HG03045 (cell line): ENCODE data around the gene NUP54.
A peak's percentile ranks its signal among the peaks of the same experiment; 100 is the strongest.

Source experiments
- ATAC-seq: cut with Tn5 transposase; IDR thresholded peaks from one replicate; pipeline ENCODE4 v1.9.1; 2021; ENCODE audit warnings: mild to moderate bottlenecking, moderate library complexity; ENCODE audit not compliant: unreplicated experiment

NUP54 gene

DNA sequence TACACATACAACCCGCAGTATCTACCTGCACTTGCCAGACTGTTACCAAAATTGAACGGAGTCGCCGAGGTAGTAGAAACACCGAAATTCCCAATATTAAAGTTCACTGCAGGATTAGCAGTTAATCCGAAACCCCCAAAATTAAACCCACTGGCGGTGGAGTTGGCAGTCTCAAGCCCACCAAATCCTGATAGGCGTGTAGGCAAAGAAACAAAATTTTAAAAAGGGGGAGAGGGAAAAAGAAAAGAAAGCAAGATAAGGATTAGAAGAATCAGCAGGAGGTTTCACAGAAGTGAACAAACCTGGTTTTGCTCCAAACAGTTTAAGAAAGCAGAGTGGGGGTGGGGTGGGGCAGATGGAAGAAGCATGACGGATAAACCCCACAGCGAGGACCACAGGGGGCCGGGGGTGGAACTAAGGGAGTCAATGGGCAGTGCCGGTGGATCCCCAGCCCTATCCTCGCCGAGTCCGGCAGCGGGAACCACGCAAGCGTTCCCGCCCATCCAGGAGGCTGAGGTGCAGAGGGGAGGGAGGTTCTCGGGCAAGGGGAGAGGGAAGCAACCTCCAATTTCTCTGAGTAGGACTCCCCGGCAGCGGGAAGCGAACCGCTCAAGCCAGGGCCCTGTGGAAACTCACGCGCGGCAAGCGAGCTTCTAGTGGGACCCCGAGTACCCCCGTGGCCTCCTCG is 599 bp downstream of the NUP54 start:
- ATAC-seq = peak; percentile 43

DNA sequence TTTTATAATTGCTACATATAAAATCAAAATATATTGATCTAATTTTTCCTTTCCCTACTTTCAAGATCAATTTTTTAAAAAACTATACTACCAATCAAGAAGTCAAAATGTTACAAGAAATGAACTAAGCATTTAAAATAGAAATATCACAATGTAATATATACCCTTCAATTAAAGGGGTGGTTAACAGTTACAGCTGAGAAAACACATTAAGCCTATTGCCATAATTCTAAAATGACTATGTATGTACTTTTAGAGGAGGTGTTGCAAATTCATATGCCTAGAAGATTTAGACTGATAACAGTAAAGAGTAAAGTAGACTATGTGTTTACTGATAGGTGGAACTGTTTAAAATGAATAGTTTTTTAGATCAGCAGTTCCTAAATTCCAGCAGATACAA is 3.7 kb downstream of the NUP54 start:
- ATAC-seq = no peak

GRCh38 chr4:76141241-76141640 is 7.0 kb downstream of the NUP54 start:
- no peak for ATAC-seq

DNA sequence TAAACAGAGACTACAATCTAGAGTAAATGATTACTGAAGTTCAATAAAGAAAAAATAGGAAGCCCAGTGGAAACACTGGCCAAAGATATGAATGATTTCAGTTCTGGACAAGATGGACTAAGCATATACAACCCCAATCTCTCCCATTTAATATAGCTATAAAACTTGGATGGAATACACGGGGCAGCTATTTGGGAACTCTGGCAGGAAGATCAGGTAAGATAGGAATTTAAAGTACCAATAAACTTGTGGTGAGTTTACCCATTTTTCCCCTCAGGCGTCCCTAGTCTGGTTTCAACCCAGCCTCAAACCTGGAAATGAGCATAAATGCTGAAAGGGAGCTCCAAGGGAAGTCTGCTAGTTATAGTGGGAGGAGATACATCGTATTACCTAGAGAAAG is 20.4 kb downstream of the NUP54 start:
- no peak for ATAC-seq

DNA sequence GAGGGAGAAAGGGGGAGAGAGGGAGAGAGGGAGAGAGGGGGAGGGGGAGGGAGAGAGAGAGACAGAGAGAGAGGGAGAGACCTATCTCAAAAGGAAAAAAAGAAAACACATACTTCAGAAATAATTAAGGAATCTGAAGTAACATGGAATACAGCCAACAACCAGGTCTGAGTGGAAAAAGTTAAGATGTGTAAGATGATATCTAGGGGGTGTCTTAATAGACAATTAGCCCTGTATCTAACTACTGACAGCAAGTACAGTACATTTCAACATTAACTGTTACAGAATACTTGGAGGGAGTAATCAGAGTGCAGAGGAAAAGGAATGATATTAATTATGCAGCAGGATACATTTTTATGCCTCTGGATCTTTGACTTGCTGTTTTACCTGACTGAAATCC is 22.4 kb downstream of the NUP54 start:
- ATAC-seq = no peak

DNA sequence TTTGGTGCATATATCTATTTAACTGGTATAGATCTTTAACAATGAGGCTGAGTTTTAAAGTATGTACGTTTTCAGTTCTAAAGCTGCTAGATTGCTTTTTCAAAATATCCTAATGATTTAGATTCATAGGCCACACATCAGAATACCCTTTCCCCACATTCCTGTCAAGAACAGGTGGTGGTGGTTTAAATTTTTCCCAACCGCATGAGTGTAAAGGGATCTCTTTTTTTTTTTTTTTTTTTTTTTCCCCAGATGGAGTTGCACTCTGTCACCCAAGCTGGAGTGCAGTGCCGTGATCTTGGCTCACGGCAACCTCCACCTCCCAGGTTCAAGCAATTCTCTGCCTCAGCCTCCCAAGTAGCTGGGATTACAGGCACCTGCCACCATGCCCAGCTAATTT is 28.0 kb downstream of the NUP54 start:
- ATAC-seq = no peak

- ATAC-seq = no peak
These were observed 30.7 kb downstream of the NUP54 start for GRCh38 chr4:76117536-76117935.

GRCh38 chr4:76116821-76117220 is 31.4 kb downstream of the NUP54 start:
- no peak for ATAC-seq

DNA sequence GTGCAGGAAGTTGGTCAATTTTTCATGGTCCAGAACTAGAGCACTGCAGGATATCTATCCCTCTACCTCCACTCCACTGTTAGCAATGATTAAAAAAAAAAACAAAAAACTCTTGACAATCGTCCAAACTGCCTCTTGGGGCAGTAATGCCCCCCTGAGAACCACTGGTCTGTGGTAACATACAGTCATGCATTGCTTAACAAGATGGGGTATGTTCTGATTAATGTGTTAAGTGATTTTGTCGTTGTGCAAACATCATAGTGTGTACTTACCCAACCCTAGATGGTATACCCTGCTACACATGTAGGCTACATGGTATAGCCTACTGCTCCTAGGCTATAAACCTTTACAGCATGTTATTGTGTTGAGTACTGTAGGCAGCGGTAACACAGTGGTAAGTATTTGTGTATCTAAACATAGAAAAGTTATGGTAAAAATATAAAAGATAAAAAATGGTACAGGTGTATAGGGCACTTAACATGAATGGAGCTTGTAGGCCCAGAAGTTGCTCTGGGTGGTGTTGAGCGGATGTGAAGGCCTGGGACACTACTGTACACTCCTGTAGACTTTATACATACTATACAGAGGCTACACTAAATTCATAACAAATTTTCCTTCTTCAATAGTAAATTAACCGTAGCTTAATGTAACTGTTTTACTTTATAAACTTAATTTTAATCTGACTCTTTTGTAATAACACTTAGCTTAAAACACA is 39.6 kb downstream of the NUP54 start:
- ATAC-seq = no peak

DNA sequence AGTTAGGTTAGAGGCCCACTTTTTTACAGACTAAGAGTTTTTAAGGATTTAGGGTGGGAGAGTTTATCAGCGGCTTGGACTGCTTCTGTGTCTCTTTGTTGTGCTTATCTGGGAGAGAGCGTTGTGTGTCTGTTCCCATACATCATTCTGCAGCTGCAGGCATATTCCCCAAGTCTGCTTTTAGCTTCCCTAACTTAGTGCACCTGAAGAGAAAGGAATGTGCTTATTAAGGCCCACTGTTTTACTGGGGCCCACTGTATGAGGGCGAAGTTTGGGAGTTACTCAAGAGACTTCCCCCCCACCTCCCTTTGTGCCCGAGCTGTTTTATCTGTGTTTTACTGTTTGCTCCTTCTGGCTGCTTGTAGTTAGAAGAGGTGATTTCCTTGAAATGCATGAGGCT is 41.8 kb downstream of the NUP54 start:
- ATAC-seq = no peak

- ATAC-seq = no peak
These were observed 42.5 kb downstream of the NUP54 start for GRCh38 chr4:76105652-76106051.

DNA sequence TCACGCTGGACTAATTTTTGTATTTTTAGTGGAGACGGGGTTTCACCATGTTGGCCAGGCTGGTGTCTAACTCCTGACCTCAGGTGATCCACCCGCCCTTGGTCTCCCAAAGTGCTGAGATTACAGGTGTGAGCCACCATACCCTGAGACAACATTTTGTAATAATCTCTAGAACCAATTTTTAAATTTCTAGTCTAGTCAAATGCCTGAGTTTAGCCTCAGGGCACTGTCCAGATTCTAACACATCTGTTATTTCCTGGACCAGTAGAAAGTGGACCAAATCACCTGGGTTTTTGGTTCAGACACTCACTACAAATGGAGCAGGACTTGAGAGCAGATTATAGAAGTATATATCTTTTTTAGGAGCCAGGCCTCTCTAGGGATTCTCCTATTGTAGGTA is 52.1 kb downstream of the NUP54 start:
- no peak for ATAC-seq

DNA sequence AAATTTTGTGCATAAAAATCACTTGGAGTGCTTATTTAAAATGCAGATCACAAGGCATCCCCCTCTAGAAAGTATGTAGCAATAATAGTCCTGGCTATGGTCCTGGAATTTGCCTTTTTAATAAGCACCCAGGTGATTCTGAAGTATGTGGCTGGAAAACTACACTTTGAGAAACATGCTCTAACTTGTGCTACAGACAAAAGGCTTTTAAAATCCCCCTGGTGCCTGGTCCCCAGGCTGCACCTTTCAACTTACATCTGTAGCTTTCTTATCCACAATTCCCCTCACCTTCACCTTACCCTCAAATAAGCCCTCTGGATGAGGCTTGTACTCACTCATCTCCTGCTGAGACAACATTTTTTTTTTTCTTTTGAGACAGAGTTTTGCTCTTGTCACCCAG is 52.6 kb downstream of the NUP54 start:
- ATAC-seq = no peak

GRCh38 chr4:76091052-76091451 is 57.1 kb downstream of the NUP54 start:
- ATAC-seq = no peak

GRCh38 chr4:76090241-76090691 is 57.9 kb downstream of the NUP54 start:
- no peak for ATAC-seq

DNA sequence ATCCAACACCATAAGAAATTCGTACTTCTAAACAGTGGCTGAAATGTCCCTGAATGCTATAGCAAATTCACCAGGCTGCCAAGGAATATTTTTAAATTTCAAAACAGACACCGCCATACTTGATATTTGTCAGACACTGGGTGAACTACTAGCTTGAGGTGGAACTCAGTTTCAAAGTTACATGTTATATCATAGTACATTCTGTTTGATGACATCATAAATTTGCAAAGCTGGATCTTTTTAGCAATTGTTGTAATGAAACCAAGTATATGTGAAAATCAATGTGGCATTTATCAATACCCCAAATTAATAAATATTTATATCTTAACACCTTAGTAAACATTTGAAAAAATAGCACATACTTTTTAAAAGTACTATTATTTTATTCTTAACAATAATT is 59.5 kb downstream of the NUP54 start:
- ATAC-seq = no peak

DNA sequence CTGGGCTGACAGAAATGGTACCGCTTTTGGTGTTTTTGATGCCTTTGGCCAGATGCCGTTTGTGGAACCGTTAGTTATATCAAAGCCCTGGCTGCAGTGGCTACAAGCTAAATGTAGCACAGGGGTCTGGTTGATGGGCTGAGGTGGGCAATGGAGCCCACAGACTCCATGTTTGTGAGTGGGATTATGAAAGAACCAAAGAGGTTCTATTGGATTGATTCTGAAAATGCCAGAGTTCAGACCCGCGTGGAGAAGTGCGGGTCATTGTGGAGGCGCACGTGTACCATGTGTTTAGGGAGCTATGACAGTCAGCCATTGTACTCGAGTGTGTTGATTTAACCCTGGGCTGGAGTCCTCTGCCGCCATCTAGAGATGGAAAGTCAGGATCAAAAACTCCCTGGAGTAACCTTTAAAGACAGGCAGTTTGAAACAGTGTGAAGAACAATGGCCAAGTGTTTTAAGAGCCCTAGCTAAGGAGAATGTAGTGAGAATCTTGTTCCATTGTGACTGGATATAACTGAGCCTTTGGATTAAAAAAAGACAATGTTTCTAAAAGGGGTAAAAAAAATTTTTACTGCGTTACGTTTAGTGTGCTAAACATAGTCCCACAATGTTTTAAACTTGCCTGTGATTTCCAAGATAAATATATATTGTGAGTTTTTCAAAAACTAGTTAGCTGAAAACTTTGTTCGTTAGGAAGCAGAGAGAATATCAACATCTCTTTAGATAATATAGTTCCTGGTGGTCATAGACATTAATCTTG is 61.0 kb downstream of the NUP54 start:
- no peak for ATAC-seq

DNA sequence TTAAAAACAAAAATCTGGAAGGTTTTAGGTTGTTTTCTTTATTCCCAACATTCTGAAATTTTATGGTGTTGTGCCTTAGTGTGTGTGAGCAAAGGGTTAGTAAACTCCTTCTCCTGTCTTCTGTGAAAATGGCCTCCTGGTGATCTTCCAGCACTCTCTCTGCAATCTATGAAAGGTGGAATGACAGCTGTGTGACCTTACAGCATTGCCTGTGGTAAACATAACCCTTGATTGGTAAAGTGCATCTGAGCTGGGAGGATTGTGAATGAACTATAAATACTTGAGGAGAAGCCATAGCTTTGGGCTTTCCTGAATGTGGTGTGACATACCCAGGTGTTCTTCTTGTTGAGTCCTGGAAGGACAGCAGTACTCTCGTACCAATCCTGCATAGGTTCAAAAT is 63.7 kb downstream of the NUP54 start:
- ATAC-seq = no peak

- no peak for ATAC-seq
These were observed 64.7 kb downstream of the NUP54 start for GRCh38 chr4:76083386-76083988.

DNA sequence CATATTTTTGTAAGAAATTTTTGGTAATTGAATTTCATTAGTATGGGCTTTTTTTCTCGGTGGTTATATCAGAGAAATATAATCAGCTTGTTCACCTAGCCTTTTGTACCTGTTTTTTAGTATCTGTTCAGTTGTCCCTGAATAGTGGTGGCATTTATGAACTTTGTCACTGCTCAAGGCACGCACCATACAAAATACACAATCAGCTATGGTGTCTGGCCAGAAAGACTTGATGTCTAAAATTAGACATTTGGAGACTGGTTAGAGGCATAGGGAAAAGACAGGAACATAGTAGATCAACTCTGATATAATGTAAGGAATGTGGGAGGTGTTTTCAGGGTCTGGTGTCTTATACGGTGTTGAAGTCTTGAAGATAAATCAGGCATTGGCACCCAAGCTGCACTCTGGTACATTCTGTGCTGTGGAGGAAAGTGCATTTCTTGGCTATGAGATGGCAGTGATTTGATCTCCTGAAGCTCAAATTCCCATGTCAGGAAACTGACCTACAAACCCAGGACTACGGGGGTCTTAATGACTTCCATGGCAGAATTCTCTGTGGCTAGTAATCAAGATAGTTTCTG is 70.1 kb downstream of the NUP54 start:
- no peak for ATAC-seq

GRCh38 chr4:76074993-76075600 is 73.1 kb downstream of the NUP54 start:
- ATAC-seq = no peak
